ENCODE results near the gene RPTOR.

- no peak for TF ChIP-seq CTCF (IDR thresholded peaks at IDR 0.05 in 4 of 5, conservative IDR thresholded peaks at IDR 0.05 in 1 of 5)
- no peak for TF ChIP-seq POLR2A (IDR thresholded peaks at IDR 0.05)
Measured at GRCh38 chr17:80503031-80503430, 41.6 kb upstream of the RPTOR start.

All from gastrocnemius medialis (tissue), 4 donors.